Osteoblast (primary cell): ENCODE measurements around the gene SLC51B. TPM values are rescaled to one million over a fixed set of nuclear protein-coding genes. Genes with fewer than 3 reads are reported as not detected.
"Not testable (repeated sequence)": the region's sequence is repeated elsewhere in the genome, so short reads cannot be mapped to it uniquely, and the experiment has no call there.

Experiments
- DNase-seq: peaks from one replicate; pipeline ENCODE4 v3.0.0; 2011; ENCODE audit warnings: low spot score, mixed read lengths; ENCODE audit not compliant: insufficient read length; ENCODE audit errors: missing footprints
- H2AFZ ChIP-seq: 2 replicates; pipeline ENCODE4 v1.6.0; 2011; ENCODE audit warnings: mild to moderate bottlenecking, low read length
- H3K27ac ChIP-seq: 2 replicates; pipeline ENCODE4 v1.5.1; 2011; ENCODE audit warnings: mild to moderate bottlenecking, low read depth, low read length, moderate library complexity
- H3K27me3 ChIP-seq: 2 replicates; pipeline ENCODE4 v1.6.0; 2012; ENCODE audit warnings: mild to moderate bottlenecking, control low read depth, inconsistent platforms, low read length, moderate library complexity; ENCODE audit not compliant: insufficient read depth
- H3K36me3 ChIP-seq: 2 replicates; pipeline ENCODE4 v1.5.1; 2011; ENCODE audit warnings: mild to moderate bottlenecking, low read length, control low read depth, moderate library complexity; ENCODE audit not compliant: insufficient read depth
- H3K4me1 ChIP-seq: 2 replicates; pipeline ENCODE4 v1.5.1; 2011; ENCODE audit warnings: mild to moderate bottlenecking, low read length, control low read depth, moderate library complexity; ENCODE audit not compliant: insufficient read depth
- H3K4me2 ChIP-seq: 2 replicates; pipeline ENCODE4 v1.6.0; 2011; ENCODE audit warnings: mild to moderate bottlenecking, low read length; ENCODE audit not compliant: insufficient read depth
- H3K4me3 ChIP-seq: fragments of 200-600 bp; sonication (generic); 3 replicates; pipeline ENCODE4 v1.5.1; 2012; ENCODE audit warnings: mild to moderate bottlenecking, low read length, inconsistent platforms; ENCODE audit not compliant: insufficient read depth
- H3K79me2 ChIP-seq: 2 replicates; pipeline ENCODE4 v1.6.0; 2012; ENCODE audit warnings: mild to moderate bottlenecking, low read length, control low read depth, inconsistent platforms; ENCODE audit not compliant: insufficient read depth
- H3K9me3 ChIP-seq: 2 replicates; pipeline ENCODE4 v1.5.1; 2011; ENCODE audit warnings: low read depth, low read length, control low read depth
- H4K20me1 ChIP-seq: 2 replicates; pipeline ENCODE4 v1.6.0; 2012; ENCODE audit warnings: mild to moderate bottlenecking, low read length, control low read depth; ENCODE audit not compliant: insufficient read depth
- CTCF ChIP-seq: IDR thresholded peaks from 2 replicates; pipeline ENCODE4 v1.5.1; 2011; ENCODE audit warnings: mild to moderate bottlenecking, low read depth, low read length, moderate library complexity; ENCODE audit errors: extremely low read depth
- total RNA-seq: library from RNA; depleted of rRNA; stranded (reverse); fragments of >200 nt; gene quantifications from 2 replicates; pipeline ENCODE4 v1.2.3, GENCODE V29; 2012

Gene SLC51B
- total RNA-seq, 1 donor: not detected

GRCh38 chr15:65006876-65007275 lies 38.3 kb upstream of the SLC51B start:
- TF ChIP-seq CTCF: no peak
- H3K27ac ChIP-seq: no peak overlapping the region
- no peak for DNase-seq

GRCh38 chr15:65008983-65009382 lies 36.2 kb upstream of the SLC51B start:
- no peaks in the 10 kb centered on the region for H3K4me1 ChIP-seq
- no peaks in the 10 kb centered on the region for H3K79me2 ChIP-seq
- H3K9me3 ChIP-seq: peaks cover 2% of the 10 kb centered on the region
- no peak overlapping the region for H3K4me3 ChIP-seq
- no peaks in the 10 kb centered on the region for H3K27me3 ChIP-seq
- H2AFZ ChIP-seq: no peak overlapping the region
- DNase-seq: no peak
- H3K4me2 ChIP-seq: no peak overlapping the region
- TF ChIP-seq CTCF: no peak
- no peak overlapping the region for H3K27ac ChIP-seq
- H3K36me3 ChIP-seq: peaks cover 32% of the 10 kb centered on the region
- no peaks in the 10 kb centered on the region for H4K20me1 ChIP-seq

More at GRCh38 chr15:65006876-65007275, 38.3 kb upstream of the SLC51B start:
- Histone ChIP-seq H3K27me3 (no peaks in the 10 kb centered on the region), H3K79me2 (no peaks in the 10 kb centered on the region), H3K9me3 (no peaks in the 10 kb centered on the region), H3K36me3 (peaks cover 25% of the 10 kb centered on the region), H4K20me1 (no peaks in the 10 kb centered on the region), H3K4me3 (no peak overlapping the region), H3K4me2 (no peak overlapping the region), H3K4me1 (no peaks in the 10 kb centered on the region), H2AFZ (no peak overlapping the region)

DNA sequence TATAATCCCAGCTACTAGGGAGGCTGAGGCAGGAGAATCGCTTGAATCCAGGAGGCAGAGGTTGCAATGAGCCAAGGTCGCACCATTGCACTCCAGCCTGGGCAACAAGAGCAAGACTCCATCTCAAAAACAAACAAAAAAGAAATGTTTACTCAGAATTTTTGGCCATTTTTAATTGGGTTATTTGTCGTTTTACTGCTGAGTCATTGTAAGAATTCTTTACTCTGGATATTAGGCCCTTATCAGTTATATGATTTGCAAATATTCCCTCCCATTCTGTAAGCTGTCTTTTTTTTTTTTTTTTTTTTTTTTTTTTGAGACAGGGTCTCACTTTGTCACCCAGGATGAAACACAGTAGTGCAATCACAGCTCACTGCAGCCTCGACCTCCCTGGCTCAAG lies 34.0 kb upstream of the SLC51B start:
- not testable (repeated sequence) for H3K4me1 ChIP-seq, H3K27me3 ChIP-seq, H4K20me1 ChIP-seq, H3K4me2 ChIP-seq, H3K9me3 ChIP-seq, H3K79me2 ChIP-seq, DNase-seq, H3K27ac ChIP-seq, H3K4me3 ChIP-seq, H2AFZ ChIP-seq
- H3K36me3 ChIP-seq: peaks cover 46% of the 10 kb centered on the region

- H3K27me3 ChIP-seq: no peaks in the 10 kb centered on the region
- no peak overlapping the region for H3K4me3 ChIP-seq
- TF ChIP-seq CTCF: no peak
- H3K4me2 ChIP-seq: no peak overlapping the region
- peaks cover 69% of the 10 kb centered on the region for H3K36me3 ChIP-seq
- H3K9me3 ChIP-seq: no peaks in the 10 kb centered on the region
- peaks cover under 1% of the 10 kb centered on the region for H3K79me2 ChIP-seq
- H3K27ac ChIP-seq: no peak overlapping the region
- no peak overlapping the region for H2AFZ ChIP-seq
- H4K20me1 ChIP-seq: no peaks in the 10 kb centered on the region
- no peaks in the 10 kb centered on the region for H3K4me1 ChIP-seq
- no peak for DNase-seq
Measured at GRCh38 chr15:65020419-65020818, 24.8 kb upstream of the SLC51B start.
